VCaP (cell line): ENCODE data around the gene SH2B3.

Experiments used
- H3K27ac ChIP-seq: fragments of 450-650 bp; 2 replicates; pipeline ENCODE4 v1.5.1; 2017
- CTCF ChIP-seq: fragments of 450-650 bp; conservative IDR thresholded peaks from 2 replicates; pipeline ENCODE4 v1.5.1; 2017; ENCODE audit warnings: mild to moderate bottlenecking, moderate library complexity

The SH2B3 gene

DNA sequence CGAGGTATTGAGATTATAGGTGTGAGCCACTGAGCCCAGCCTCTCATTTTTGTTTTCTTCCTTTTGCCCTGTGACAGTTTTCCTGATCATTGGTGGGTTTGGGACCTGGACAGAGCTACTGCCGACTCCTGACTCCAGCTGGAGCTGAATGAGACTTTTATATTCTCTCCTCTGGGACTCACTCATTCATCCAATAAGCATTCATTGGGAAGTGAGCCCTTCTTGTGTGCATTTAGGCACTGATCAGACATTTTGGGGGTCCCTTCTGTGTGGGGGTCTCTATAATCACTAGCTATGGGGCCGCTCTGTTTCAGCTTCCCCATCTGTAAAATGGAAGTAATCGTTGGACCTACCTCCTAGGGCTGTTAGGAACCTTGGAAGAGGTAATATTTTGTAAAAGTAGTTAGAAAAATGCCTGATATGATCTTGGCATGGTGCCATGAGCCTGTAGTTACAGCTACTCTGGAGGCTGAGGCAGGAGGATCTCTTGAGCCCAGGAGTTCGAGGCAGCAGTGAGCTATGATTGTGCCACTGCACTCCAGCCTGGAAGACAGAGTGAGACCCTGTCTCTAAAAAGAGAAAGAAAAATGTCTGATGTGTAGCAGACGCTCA is 7.2 kb downstream of the SH2B3 start:
- TF ChIP-seq CTCF = no peak
- no peak overlapping the region for H3K27ac ChIP-seq

- no peak overlapping the region for H3K27ac ChIP-seq
- no peak for TF ChIP-seq CTCF
These were observed 7.8 kb downstream of the SH2B3 start for GRCh38 chr12:111413442-111414086.

- no peak overlapping the region for H3K27ac ChIP-seq
- no peak for TF ChIP-seq CTCF
These were observed 9.1 kb downstream of the SH2B3 start for GRCh38 chr12:111414711-111415252.

DNA sequence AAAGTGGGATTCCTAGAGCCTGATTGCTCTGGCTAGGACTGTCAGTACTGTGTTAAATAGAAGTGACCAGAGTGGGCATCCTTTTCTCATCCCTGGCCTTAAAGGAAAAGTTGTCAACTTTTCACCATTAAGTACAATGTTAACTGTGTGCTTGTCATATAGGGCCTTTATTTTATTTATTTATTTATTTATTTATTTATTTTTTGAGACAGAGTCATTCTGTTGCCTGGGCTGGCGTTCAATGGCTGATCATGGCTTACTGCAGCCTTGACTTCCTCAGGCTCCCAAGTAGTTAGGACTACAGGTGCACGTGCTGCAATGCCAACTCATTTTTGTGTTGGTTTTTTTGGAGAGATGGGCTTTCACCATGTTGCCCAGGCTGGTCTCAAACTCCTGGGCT is 11.6 kb downstream of the SH2B3 start:
- no peak overlapping the region for H3K27ac ChIP-seq

DNA sequence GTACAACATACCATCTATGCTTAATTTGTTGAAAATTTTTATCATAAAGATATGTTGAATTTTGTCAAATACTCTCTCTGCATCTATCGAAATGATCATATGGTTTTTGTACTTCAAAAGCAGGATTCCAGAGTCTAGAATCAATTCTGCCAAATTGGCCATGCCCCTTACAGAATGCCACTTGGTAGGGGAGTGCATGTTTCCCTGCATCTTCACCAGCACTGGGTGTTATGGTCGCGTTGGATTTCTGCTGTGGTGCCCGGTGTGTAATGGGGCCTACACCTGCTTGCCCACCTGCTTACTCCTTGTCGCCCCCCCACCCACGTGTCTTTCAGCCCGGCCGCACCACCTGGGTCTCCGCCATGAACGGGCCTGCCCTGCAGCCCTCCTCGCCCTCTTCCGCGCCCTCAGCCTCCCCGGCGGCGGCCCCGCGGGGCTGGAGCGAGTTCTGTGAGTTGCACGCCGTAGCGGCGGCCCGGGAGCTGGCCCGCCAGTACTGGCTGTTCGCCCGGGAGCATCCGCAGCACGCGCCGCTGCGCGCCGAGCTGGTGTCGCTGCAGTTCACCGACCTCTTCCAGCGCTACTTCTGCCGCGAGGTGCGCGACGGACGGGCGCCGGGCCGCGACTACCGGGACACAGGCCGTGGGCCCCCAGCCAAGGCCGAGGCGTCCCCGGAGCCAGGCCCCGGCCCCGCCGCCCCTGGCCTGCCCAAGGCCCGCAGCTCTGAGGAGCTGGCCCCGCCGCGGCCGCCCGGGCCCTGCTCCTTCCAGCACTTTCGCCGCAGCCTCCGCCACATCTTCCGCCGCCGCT is 12.3 kb downstream of the SH2B3 start:
- H3K27ac ChIP-seq = no peak overlapping the region
- TF ChIP-seq CTCF = no peak

More for the DNA sequence above, 11.6 kb downstream of the SH2B3 start:
- TF ChIP-seq CTCF = no peak

DNA sequence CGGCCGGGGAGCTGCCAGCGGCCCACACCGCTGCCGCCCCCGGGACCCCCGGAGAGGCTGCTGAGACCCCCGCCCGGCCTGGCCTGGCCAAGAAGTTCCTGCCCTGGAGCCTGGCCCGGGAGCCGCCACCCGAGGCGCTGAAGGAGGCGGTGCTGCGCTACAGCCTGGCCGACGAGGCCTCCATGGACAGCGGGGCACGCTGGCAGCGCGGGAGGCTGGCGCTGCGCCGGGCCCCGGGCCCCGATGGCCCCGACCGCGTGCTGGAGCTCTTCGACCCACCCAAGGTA is 12.8 kb downstream of the SH2B3 start:
- no peak for TF ChIP-seq CTCF
- H3K27ac ChIP-seq = no peak overlapping the region

GRCh38 chr12:111419784-111420183 is 14.1 kb downstream of the SH2B3 start:
- no peak overlapping the region for H3K27ac ChIP-seq
- no peak for TF ChIP-seq CTCF
